ENCODE measurements around the gene TXNDC2. TPM values are rescaled to one million over a fixed set of nuclear protein-coding genes. Genes with fewer than 3 reads are reported as not detected.
"Not testable (repeated sequence)": the region's sequence is repeated elsewhere in the genome, so short reads cannot be mapped to it uniquely, and the experiment has no call there.

TXNDC2 gene
- total and polyA plus RNA-seq, 2 experiments from 2014 or later: not detected

GRCh38 chr18:9852266-9853081, 33.3 kb upstream of the TXNDC2 start:
- no peak for TF ChIP-seq EZH2 (IDR thresholded peaks at IDR 0.05; ENCODE audit: insufficient read depth, poor library complexity, severe bottlenecking)
- TF ChIP-seq EZH2phosphoT487 (IDR thresholded peaks at IDR 0.05; ENCODE audit: insufficient read depth, low read depth): no peak
- WGBS, 2 experiments (ENCODE audit: low coverage in 1 of 2, low lambda C conversion rate in 2 of 2, missing lambda C conversion rate in 2 of 2): 91 to 93% methylated on average over 5 of the region's 5 CpGs
- no peaks in the 10 kb centered on the region for H4K20me1 ChIP-seq (ENCODE audit: insufficient read depth)

DNA sequence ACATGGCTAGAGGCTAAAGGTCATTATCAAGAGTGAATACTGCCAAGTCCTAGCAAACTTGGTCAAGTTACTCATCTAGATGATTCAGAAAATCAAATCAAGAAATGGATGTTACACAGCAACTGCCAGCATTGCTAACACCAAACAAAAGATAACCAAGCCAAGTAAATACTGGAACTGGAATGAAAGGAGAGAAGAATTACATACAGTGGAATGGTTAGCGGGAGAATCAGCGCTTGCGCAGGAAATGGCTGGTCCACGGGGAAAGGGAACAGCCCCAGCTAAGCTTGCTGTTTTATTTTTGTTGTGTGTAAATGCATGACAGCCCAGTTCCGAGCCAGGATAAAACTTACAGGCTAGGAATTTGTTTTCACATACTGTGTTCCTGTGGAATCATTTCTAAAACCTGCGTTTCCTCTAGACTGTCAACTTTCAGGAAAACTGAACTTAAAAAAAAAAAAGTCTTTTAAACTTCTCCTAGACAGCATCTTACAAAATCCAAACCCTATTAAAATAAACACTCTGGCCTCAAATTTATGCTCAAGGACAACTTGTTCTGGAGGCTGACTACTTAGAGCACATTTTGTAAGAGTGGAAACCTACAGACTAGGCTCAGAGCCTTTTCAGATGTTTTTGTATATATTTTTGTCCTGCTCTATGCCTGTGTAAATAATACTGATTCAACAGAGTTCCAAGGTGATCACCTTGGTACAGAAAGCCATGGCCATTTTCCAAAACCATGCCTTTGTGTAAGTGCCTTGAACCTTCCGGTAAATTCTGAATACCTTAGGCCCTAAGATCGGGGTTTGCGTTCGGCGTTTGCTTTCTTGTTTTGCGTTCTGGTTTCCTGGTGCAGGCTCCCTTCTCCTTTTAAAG, 30.7 kb upstream of the TXNDC2 start:
- no peaks in the 10 kb centered on the region for H3K27me3 ChIP-seq (replicated peaks; ENCODE audit: insufficient read depth)
- DNase-seq: no peak
- H3K27ac ChIP-seq: no peak overlapping the region
- H3K9me3 ChIP-seq (ENCODE audit: low read depth): no peaks in the 10 kb centered on the region
- no peak overlapping the region for H2AFZ ChIP-seq
- no peak for TF ChIP-seq EZH2 (IDR thresholded peaks at IDR 0.05; ENCODE audit: insufficient read depth, poor library complexity, severe bottlenecking)
- H3K4me2 ChIP-seq (ENCODE audit: unreplicated experiment): no peak overlapping the region
- no peak overlapping the region for H3K4me3 ChIP-seq
- no peaks in the 10 kb centered on the region for H4K20me1 ChIP-seq (ENCODE audit: insufficient read depth)
- H3F3A ChIP-seq (ENCODE audit: insufficient read depth): no peaks in the 10 kb centered on the region; the same call in 1 of the 2 replicates
- WGBS, 2 experiments (ENCODE audit: low coverage in 1 of 2, low lambda C conversion rate in 2 of 2, missing lambda C conversion rate in 2 of 2): 91 to 93% methylated on average over 12 of the region's 12 CpGs
- H3K9ac ChIP-seq: no peak overlapping the region
- H3K4me1 ChIP-seq (ENCODE audit: insufficient read depth): no peaks in the 10 kb centered on the region
- H3K36me3 ChIP-seq (ENCODE audit: low read depth): no peaks in the 10 kb centered on the region
- in situ Hi-C loops (cut with MboI): no loop called here
- H3K79me2 ChIP-seq (ENCODE audit: insufficient read depth): no peaks in the 10 kb centered on the region
- H3K9me2 ChIP-seq (ENCODE audit: insufficient read depth): no peaks in the 10 kb centered on the region

More at GRCh38 chr18:9852266-9853081, 33.3 kb upstream of the TXNDC2 start:
- Histone ChIP-seq H3K79me2 (ENCODE audit: insufficient read depth) (no peaks in the 10 kb centered on the region), H3K9ac (no peak overlapping the region), H3K36me3 (ENCODE audit: low read depth) (peaks cover 4% of the 10 kb centered on the region; the same call in 1 of the 2 replicates), H3K27ac (no peak overlapping the region), H3K9me3 (ENCODE audit: low read depth) (no peaks in the 10 kb centered on the region), H3F3A (ENCODE audit: insufficient read depth) (no peaks in the 10 kb centered on the region; the same call in 1 of the 2 replicates), H3K27me3 (replicated peaks; ENCODE audit: insufficient read depth) (no peaks in the 10 kb centered on the region), H3K4me1 (ENCODE audit: insufficient read depth) (no peaks in the 10 kb centered on the region), H3K4me3 (no peak overlapping the region), H3K9me2 (ENCODE audit: insufficient read depth) (no peaks in the 10 kb centered on the region), H3K4me2 (ENCODE audit: unreplicated experiment) (no peak overlapping the region), H2AFZ (no peak overlapping the region)
- DNase-seq: no peak
- in situ Hi-C loops (cut with MboI): no loop called here

- Histone ChIP-seq H3K9ac (no peak overlapping the region), H3F3A (ENCODE audit: insufficient read depth) (no peaks in the 10 kb centered on the region; the same call in 1 of the 2 replicates), H3K9me3 (ENCODE audit: low read depth) (no peaks in the 10 kb centered on the region), H3K4me2 (ENCODE audit: unreplicated experiment) (no peak overlapping the region), H3K27me3 (replicated peaks; ENCODE audit: insufficient read depth) (no peaks in the 10 kb centered on the region), H3K36me3 (ENCODE audit: low read depth) (peaks cover 5% of the 10 kb centered on the region; the same call in 1 of the 2 replicates), H3K4me3 (no peak overlapping the region), H3K27ac (no peak overlapping the region), H3K4me1 (ENCODE audit: insufficient read depth) (no peaks in the 10 kb centered on the region), H3K9me2 (ENCODE audit: insufficient read depth) (no peaks in the 10 kb centered on the region), H2AFZ (no peak overlapping the region), H3K79me2 (ENCODE audit: insufficient read depth) (no peaks in the 10 kb centered on the region), H4K20me1 (ENCODE audit: insufficient read depth) (no peaks in the 10 kb centered on the region)
- DNase-seq: no peak
- 94% methylated on average over 9 of the region's 9 CpGs for WGBS, 2 experiments (ENCODE audit: low coverage in 1 of 2, low lambda C conversion rate in 2 of 2, missing lambda C conversion rate in 2 of 2)
- TF ChIP-seq EZH2 (IDR thresholded peaks at IDR 0.05; ENCODE audit: insufficient read depth, poor library complexity, severe bottlenecking): no peak
- TF ChIP-seq EZH2phosphoT487 (IDR thresholded peaks at IDR 0.05; ENCODE audit: insufficient read depth, low read depth): no peak
- in situ Hi-C loops (cut with MboI): no loop called here
Measured at GRCh38 chr18:9855681-9856080, 30.1 kb upstream of the TXNDC2 start.

GRCh38 chr18:9856092-9856491, 29.7 kb upstream of the TXNDC2 start:
- 98% methylated on average over 3 of the region's 3 CpGs for WGBS, 2 experiments (ENCODE audit: low coverage in 1 of 2, low lambda C conversion rate in 2 of 2, missing lambda C conversion rate in 2 of 2)
- TF ChIP-seq EZH2phosphoT487 (IDR thresholded peaks at IDR 0.05; ENCODE audit: insufficient read depth, low read depth) (no peak), EZH2 (IDR thresholded peaks at IDR 0.05; ENCODE audit: insufficient read depth, poor library complexity, severe bottlenecking) (no peak)
- in situ Hi-C loops (cut with MboI): no loop called here

GRCh38 chr18:9857479-9857998, 28.2 kb upstream of the TXNDC2 start:
- H3K4me3 ChIP-seq; H3K9ac ChIP-seq; H3K9me3 ChIP-seq (ENCODE audit: low read depth); H2AFZ ChIP-seq; H3K27me3 ChIP-seq (replicated peaks; ENCODE audit: insufficient read depth); H3F3A ChIP-seq (ENCODE audit: insufficient read depth); DNase-seq; H3K27ac ChIP-seq; H3K4me2 ChIP-seq (ENCODE audit: unreplicated experiment); H4K20me1 ChIP-seq (ENCODE audit: insufficient read depth); H3K4me1 ChIP-seq (ENCODE audit: insufficient read depth); H3K79me2 ChIP-seq (ENCODE audit: insufficient read depth); H3K9me2 ChIP-seq (ENCODE audit: insufficient read depth); in situ Hi-C loops (cut with MboI): not testable (repeated sequence)
- WGBS, 2 experiments (ENCODE audit: low coverage in 1 of 2, low lambda C conversion rate in 2 of 2, missing lambda C conversion rate in 2 of 2): 98 to 100% methylated on average over 4 of the region's 4 CpGs
- H3K36me3 ChIP-seq (ENCODE audit: low read depth): peaks cover 11% of the 10 kb centered on the region; the same call in 1 of the 2 replicates

More at GRCh38 chr18:9856092-9856491, 29.7 kb upstream of the TXNDC2 start:
- Histone ChIP-seq H3K9me3 (ENCODE audit: low read depth) (no peaks in the 10 kb centered on the region), H2AFZ (no peak overlapping the region), H3K4me2 (ENCODE audit: unreplicated experiment) (no peak overlapping the region), H3K79me2 (ENCODE audit: insufficient read depth) (no peaks in the 10 kb centered on the region), H3K9ac (no peak overlapping the region), H3K9me2 (ENCODE audit: insufficient read depth) (no peaks in the 10 kb centered on the region), H3K27ac (no peak overlapping the region), H3K27me3 (replicated peaks; ENCODE audit: insufficient read depth) (no peaks in the 10 kb centered on the region), H3K36me3 (ENCODE audit: low read depth) (peaks cover 6% of the 10 kb centered on the region; the same call in 1 of the 2 replicates), H4K20me1 (ENCODE audit: insufficient read depth) (no peaks in the 10 kb centered on the region), H3K4me1 (ENCODE audit: insufficient read depth) (no peaks in the 10 kb centered on the region), H3F3A (ENCODE audit: insufficient read depth) (no peaks in the 10 kb centered on the region; the same call in 1 of the 2 replicates), H3K4me3 (no peak overlapping the region)
- DNase-seq: no peak
